Measurements from ENCODE around the gene UBQLN3.

Gene UBQLN3

DNA sequence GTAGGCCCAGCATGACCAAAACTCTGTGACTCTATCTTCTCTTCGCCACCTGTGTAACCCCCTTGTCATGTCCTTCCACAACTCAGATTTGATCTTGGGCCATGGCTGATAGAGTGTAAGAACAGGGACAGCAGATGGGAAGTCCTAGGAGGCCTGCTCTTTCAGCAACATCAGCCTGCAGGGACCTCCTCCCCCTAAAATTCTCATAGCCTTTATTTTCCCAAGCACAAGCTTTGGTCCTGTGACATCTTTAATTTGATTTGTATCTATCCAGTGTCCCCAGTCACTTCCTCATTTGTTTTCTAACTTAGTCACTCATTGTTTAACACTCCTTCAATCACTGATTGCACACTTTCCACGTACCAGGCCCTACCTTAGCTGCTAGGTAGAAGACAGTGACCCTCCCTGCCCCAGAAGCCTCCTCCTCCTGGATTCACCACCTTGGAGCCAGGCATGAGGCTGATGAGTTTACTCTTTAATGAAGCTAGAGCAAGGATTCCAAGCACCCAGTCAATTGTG is 5.3 kb downstream of the UBQLN3 start:
- DNase-seq = no peak

DNA sequence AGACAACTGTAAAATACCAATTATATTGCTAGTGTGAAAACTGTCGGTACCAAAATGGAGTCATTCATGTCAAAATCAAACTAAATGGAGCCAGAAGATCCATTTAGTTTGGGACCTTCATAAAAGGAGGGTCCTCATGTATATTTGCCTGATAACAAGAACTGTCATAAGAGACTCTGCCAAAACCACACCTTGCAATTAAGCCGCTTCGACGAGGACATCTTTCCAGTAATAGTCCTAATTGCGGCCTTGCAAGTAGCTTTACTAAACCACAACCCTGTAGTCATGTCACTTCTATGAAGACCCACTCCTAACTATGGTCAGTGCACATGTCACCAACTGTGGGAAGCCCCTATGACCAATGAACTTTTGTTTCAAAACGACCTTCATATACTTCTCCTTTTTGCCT is 9.4 kb downstream of the UBQLN3 start:
- DNase-seq = no peak

DNA sequence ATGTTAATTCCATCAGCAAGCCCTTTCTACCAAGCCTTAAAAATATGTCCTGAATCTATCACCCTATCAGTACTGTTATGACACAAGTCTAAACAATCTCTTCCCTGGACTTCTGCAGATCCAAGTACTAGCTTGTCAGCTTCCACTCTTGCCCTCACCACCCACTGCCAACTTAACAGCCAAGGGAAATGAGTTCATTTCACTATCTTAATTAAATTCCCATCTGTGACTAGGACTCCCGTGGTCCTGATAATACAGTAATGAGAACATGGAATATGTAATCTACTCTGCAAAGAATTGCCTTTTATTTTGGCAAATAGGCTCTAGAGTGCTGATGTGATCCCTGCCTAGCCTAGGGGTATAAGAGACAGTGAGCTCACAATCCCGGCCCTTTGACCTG is 10.1 kb downstream of the UBQLN3 start:
- no peak for DNase-seq

DNA sequence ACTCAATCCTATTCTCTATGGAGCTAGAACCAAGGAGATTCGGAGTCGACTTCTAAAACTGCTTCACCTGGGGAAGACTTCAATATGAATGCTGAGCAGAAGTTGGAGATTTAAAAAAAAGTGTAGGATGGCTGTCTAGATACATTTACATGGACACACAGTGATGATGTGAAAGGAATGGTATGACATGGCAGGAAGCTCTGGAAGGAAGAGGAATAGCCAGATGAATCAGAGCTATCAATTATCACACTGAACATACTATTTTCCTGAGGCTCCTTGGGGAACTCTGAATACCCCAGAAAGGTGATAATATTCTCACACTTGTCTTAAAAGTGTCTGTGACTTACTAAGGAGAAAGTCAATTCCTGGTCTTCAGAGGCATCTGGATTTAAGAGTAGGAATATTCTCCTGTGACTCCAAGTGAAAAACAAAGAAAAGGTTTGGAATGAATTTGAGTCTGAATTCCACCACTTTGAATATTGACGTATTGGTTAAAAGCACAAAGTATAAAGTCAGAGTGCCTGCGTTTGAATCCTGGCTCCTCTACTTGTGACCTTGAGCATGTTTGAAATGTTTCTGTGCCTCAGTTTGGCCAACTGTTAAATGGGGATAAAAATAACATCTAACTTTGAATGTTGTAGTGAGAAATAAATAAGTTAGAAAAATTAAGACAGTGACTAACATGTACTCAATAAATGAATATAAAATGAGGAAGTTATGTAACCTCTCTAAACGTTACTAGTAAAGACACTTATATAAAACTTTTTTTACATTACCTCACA is 20.0 kb downstream of the UBQLN3 start:
- DNase-seq = no peak

DNA sequence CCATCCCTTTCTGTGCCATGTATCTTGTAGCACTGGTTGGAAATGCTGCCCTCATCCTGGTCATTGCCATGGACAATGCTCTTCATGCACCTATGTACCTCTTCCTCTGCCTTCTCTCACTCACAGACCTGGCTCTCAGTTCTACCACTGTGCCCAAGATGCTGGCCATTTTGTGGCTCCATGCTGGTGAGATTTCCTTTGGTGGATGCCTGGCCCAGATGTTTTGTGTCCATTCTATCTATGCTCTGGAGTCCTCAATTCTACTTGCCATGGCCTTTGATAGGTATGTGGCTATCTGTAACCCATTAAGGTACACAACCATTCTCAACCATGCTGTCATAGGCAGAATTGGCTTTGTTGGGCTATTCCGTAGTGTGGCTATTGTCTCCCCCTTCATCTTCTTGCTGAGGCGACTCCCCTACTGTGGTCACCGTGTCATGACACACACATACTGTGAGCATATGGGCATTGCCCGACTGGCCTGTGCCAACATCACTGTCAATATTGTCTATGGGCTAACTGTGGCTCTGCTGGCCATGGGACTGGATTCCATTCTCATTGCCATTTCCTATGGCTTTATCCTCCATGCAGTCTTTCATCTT is 20.9 kb downstream of the UBQLN3 start:
- DNase-seq = no peak

DNA sequence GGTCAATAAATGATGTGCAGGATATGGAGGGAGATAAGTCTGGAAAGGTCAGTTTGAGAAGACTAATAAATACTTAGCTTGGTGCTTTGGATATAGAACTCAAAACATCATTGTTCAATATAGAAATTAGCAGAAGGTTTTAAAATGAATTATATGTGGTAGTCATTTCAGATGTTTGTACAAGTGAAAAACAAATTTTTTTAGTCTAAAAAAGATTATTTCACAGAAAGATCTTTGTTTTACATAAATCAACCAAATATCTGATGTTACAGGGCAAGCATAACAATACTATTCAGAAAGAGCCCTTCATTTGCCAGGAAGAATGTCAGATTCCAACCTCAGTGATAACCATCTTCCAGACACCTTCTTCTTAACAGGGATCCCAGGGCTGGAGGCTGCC is 21.4 kb downstream of the UBQLN3 start, which contains the start of gene OR52D1:
Gene OR52D1 (plus strand): TSS at position 301 of the 400 bp plus-strand sequence. CDS start 22 bp downstream, at position 323.
- no peak for DNase-seq

DNA sequence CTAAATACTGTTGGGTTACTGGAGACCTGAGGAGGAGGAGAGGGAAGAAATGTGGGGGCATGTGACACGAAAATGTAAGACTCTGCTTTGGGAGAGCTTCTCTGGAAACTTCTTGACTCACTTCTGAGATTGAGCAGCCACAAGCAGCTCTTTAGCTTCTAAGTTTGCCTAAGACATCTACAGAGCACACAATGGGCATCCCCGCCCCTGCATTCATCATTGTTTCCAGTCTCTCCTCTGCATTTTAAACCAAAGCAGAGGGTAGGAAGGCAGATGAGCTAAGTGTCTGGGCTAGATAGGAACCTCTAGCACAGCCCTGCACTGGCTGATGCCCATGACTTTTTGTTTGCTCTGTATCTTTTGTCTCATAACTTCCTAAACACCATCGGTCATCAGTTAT is 23.3 kb downstream of the UBQLN3 start:
- DNase-seq = no peak

DNA sequence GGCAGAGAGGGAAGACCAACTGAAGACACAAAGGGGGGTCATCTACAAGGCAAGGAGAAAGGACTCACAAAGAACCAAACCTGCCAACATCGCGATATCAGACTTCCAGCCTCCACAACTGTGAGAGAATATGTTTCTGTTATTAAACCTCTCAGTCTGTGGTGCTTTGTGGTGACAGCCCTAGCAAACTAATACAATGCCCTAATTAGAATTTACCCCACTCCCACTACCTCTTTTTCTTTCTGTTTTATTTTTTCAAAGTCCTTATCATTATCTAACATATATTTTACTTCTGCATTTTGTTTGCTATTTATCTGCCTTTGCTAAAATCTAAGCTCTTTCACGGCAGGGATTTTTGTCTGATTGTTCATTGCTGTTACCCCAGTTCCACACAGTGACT is 23.8 kb downstream of the UBQLN3 start:
- DNase-seq = no peak

DNA sequence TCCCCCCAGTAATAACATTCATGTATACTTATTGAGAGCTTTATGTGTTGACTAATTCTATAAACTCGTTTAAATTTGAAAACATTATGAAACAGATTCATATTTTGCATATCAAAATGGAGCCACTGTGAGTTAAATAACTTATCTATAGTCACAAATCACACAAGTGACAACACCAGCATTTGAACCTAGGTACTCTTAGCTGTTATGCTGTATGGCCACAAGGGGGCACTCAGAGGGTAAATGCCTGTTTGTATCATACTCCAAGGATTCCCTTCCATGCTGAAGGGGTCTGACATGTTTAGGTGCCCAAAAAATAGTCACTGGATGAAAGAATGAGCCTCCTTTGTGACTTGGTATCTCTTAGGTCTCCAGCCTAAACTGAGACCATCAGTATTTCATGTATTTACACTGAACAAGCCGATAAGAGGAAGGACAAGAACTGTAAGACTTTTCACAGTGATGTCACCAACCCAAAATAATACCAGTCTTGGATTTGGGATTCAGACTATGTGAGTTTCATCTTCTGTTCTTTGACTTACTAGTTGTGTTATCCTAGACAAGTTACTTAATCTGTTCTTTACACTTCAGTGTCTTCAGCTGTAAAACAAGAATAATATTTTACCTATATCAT is 33.5 kb downstream of the UBQLN3 start:
- DNase-seq = peak; percentile 4

DNA sequence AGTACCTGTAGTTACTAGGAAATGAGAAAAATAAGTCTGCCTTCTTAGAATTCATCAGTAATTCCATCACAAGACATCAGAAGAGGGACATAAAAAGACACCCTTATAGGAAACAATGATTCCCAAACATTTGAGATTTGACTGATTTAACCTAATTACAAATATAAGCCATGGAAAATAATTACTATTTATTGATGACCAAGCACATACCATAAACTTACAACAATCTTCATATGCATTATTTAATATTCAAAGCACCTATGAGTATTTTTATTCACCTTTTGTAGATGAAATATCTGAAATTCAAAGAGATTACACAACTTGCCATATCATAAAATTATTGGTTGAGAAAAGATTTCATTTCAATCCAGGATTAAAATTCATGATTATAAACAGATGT is 35.8 kb downstream of the UBQLN3 start:
- DNase-seq = no peak

DNA sequence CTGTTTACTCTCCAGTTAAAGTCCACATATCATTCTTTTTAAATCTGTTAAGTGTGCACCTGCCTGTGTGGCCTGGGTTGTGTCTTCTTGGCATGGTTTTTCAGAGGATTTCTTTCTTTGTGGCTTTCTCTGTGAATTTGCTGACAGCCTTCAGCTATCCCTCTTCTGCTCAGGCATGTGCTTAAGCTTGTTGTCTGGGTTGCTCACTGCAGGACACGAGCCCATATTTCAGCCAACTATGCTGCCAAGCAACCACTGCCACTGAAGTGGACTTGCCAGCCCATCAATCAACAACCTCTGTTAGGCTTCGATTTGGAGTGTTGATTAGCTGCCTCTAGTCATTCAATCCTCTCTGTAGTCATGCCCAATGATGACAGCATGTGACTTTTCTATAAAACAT is 42.2 kb downstream of the UBQLN3 start:
- no peak for DNase-seq

DNA sequence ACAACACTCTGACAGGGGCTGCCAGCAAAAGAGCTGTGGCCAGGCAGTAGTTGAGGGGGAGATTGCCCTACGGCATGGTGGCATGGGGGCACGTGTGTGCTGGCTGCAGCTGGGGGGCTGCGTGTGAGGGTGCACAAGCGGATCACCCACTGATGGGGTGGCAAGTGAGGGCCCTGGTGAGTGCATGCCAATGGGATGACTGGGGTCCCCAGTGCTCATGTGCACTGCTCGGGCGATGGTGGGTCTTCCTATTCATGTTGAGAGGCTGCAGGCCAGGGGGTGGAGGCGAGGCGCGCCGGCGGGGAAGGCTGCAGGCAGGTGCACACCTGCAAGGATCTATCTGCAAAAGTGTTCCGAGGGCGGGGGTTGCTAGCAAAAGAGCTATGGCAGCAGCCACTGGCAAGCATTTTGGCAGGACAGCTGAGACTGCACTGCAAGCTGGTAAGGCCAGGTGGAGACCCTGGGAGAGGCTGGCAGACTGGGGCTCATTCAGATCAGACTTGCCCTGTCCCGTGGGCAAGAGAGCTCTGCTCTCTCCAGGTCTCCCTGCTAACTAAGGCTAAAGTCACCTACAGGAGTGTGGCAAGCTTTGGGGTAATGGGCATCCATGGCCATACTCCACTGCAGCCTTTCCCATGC is 48.7 kb downstream of the UBQLN3 start:
- DNase-seq = no peak

Measured in NCI-H2227 treated with DMSO at 0.1 percent for 48 hours (cell line).